ENCODE data around the gene ASXL2.

Gene ASXL2

GRCh38 chr2:25905126-25905525 lies 26.8 kb upstream of the ASXL2 start:
- no peak for TF ChIP-seq CTCF (IDR thresholded peaks at IDR 0.05)

GRCh38 chr2:25903216-25903776 lies 25.0 kb upstream of the ASXL2 start:
- TF ChIP-seq CTCF (IDR thresholded peaks at IDR 0.05): no peak

- no peak for TF ChIP-seq CTCF (IDR thresholded peaks at IDR 0.05)
Observed at GRCh38 chr2:25899404-25899970, 21.2 kb upstream of the ASXL2 start.

- no peak for TF ChIP-seq CTCF (IDR thresholded peaks at IDR 0.05)
Observed at GRCh38 chr2:25897506-25897905, 19.2 kb upstream of the ASXL2 start.

- no peak for TF ChIP-seq CTCF (IDR thresholded peaks at IDR 0.05)
Observed at GRCh38 chr2:25895610-25896009, 17.3 kb upstream of the ASXL2 start.

- no peak for TF ChIP-seq CTCF (IDR thresholded peaks at IDR 0.05)
Observed at GRCh38 chr2:25895018-25895417, 16.7 kb upstream of the ASXL2 start.

- TF ChIP-seq CTCF (IDR thresholded peaks at IDR 0.05): no peak
Observed at GRCh38 chr2:25894135-25894830, 16.0 kb upstream of the ASXL2 start.
